GM21576 (cell line): ENCODE measurements around the gene IL21R.

Experiments used
- ATAC-seq: cut with Tn5 transposase; IDR thresholded peaks from one replicate; pipeline ENCODE4 v1.9.1; 2021; ENCODE audit warnings: mild to moderate bottlenecking, moderate library complexity; ENCODE audit not compliant: unreplicated experiment

Gene IL21R

GRCh38 chr16:27462200-27462845 is 60.3 kb downstream of the IL21R start:
- no peak for ATAC-seq

GRCh38 chr16:27462846-27463682 is 61.1 kb downstream of the IL21R start:
- no peak for ATAC-seq

- ATAC-seq = no peak
Measured at GRCh38 chr16:27463741-27464591, 62.0 kb downstream of the IL21R start.

DNA sequence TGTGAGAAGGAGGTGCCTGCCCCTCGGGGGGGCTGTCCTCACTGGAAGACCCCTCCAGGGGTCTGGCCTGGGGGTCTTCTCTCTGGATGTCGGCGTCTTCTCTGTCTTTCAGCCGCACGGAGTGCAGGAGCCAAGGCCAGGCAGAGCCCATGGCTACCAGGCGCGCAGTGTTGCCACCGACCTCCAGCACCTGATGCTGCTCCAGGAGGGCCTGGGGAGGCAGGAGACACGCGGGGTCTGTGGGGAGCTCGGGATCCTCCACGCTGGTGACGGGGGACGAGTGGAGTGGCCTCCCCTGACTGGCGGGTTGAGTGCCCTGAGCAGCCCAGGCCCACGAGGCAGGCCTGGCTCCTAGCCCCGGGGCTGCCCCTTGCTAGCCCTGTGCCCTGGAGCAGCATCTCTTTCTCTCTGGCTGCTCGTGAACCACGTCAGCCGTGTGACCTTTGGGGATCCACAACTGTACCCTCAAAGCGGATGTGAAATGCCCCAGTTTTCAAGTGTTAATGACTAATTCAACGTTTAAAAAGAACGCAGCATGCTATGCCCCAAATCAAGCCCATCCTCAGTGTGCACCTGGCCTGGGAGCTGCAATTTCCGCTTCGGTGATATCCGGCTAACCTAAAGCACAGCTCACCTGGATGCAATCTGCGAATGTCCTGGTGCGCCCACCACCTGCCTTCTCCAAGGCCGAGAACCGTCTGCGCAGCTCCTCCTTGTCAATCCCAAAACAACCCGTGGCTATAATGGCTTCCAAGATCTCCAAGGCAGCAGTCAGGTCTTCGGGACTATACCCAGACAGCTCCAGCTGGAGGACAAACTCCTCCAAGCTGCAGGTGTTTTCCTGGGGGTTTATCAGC is 62.9 kb downstream of the IL21R start:
- no peak for ATAC-seq

- ATAC-seq = no peak
Measured at GRCh38 chr16:27465483-27465879, 63.5 kb downstream of the IL21R start.

DNA sequence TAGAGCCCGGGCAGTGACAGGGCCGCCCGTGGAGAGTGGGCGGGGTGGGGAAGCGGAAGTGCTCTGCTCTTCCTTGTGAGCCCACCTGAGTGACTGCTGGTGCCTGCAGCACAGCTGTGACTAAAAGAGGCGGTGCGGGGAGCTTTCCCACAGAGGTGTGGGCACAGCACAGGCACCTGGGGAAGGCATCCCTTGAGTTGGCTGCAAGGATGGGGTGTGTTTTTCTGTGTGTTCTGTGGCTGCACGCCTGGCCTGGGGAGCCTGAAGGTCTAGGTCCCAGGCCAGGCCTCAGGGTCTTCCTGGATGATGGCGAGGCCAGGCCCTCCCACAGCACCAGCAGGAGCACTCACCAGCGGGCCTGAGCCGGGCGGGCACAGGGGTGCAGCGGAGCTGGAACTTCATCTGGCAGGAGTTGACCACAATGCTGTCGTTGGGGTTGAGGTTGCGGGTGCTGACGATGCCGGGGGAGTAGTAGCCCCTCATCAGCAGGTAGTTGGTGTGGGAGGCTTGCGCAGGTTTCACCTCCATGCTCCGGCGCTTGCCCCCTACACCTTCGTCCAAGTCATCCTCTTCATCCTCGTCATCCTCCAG is 67.1 kb downstream of the IL21R start:
- ATAC-seq = no peak

- ATAC-seq = no peak
Measured at GRCh38 chr16:27470567-27471431, 68.8 kb downstream of the IL21R start.

DNA sequence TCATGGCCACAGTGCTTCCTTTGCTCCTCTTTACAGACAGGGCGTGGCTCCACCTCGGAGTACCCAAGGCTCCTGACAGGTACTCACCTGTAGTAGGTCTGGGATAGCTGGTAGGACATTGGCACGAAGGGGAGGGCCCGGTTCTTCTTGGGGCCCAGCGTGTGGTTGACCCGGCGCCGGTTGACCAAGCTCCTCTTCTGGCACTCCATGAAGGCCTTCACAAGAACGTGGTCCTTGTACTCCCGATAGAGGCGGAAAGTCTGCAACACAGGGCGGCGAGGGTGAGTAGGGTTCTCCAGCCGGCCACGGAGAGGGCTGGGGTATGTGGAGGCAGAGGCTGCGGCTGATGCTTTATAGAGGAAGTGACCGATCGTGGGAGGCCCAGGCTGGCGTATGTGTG is 69.7 kb downstream of the IL21R start:
- no peak for ATAC-seq

- ATAC-seq = no peak
Measured at GRCh38 chr16:27472091-27473020, 70.4 kb downstream of the IL21R start.

GRCh38 chr16:27473101-27473900 is 71.3 kb downstream of the IL21R start:
- no peak for ATAC-seq

DNA sequence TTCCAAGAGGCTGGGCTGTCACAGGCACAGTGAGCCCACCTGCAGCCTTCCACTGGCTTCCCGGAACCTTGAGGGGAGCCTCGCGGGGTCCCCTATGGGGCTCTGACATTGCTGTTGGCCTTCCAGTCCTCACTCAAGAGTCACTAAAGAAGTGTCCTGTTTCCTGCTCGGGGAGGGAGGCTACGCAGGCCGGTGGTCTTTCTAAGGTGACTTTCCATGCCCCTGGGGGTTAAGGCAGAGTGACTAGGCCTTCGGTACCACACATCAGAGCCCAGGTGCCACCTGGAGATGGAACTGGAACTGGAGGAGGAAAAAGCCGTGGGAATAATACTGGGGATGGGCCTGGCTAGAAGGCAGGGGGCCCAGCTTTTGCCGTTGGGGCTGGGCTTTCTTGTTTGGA is 72.1 kb downstream of the IL21R start:
- ATAC-seq = no peak

- no peak for ATAC-seq
Measured at GRCh38 chr16:27474921-27475320, 72.9 kb downstream of the IL21R start.

DNA sequence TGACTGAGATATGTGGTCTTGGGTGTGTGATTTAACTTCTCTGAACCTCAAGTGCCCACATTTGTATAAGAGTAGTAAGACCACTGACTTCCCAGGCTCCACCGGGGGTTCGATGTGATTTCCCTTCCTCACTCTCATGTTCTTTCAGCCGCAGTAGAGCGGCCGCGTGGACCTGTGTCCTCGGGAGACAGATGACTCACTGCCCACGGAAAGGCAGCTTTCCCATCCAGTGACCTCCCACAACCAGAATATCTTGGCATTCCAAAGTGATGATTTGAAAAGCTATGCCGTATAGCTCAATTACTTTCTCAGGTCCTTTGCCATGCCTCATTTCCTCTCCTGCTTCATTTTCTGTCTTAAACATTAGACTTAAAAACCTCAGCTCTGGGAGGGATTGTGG is 73.6 kb downstream of the IL21R start:
- ATAC-seq = no peak

DNA sequence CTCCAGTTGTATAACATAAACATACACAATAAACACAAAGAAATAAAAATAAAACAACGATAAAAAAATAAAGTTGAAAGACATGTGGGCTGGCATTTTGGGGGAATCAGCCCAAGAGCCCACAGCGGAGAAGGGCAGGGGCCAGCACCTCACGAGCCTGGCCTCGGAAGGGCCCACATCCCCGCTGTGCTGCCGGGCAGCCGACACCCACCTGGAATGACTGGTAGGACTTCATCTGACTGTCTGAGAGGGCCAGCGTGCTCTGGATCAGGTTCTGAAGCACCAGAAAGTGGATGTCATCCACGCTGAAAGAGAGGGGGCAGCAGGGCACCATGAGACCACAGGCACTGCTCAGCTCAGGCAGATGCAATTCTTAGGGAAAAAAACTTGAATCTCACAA is 74.3 kb downstream of the IL21R start:
- no peak for ATAC-seq

DNA sequence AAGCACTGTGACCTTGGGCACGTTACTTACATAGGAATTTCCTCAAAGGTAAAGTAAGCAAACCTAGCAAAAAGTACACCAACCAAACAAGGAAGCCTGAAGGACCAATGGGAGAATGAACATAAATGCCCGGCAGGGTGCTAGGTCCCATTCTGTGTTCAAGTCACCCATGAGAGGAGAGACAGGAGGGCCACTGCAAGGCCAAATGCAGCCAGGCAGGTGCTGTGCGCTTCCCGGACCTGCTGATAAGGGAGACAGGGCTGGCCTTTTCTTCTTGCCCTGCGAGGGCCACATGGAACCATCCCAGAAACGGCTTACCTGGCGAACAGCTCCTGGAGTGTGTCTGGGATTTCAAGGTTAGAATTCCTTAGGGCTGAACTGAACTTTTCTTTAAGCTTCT is 78.8 kb downstream of the IL21R start:
- no peak for ATAC-seq

GRCh38 chr16:27481282-27481934 is 79.4 kb downstream of the IL21R start:
- no peak for ATAC-seq
